Dermis microvascular lymphatic vessel endothelial cell (primary cell): Measurements from ENCODE around the gene MTMR6. TPM values are rescaled to one million over a fixed set of nuclear protein-coding genes. Genes with fewer than 3 reads are reported as not detected.
A peak's percentile ranks its signal among the peaks of the same experiment; 100 is the strongest.

Experiments
- DNase-seq, 2 donors: peaks; one replicate each; pipeline versions ENCODE4 v3.0.0 to v3.0.0-alpha.2; 2010; ENCODE audit warnings: low read depth in 2 of 2
- total RNA-seq: library from RNA; depleted of rRNA; stranded (reverse); fragments of >200 nt; gene quantifications from 2 replicates; pipeline ENCODE4 v1.2.1, GENCODE V29; 2014

Gene MTMR6
- total RNA-seq, 1 donor from 2014 or later = 22.3 TPM

DNA sequence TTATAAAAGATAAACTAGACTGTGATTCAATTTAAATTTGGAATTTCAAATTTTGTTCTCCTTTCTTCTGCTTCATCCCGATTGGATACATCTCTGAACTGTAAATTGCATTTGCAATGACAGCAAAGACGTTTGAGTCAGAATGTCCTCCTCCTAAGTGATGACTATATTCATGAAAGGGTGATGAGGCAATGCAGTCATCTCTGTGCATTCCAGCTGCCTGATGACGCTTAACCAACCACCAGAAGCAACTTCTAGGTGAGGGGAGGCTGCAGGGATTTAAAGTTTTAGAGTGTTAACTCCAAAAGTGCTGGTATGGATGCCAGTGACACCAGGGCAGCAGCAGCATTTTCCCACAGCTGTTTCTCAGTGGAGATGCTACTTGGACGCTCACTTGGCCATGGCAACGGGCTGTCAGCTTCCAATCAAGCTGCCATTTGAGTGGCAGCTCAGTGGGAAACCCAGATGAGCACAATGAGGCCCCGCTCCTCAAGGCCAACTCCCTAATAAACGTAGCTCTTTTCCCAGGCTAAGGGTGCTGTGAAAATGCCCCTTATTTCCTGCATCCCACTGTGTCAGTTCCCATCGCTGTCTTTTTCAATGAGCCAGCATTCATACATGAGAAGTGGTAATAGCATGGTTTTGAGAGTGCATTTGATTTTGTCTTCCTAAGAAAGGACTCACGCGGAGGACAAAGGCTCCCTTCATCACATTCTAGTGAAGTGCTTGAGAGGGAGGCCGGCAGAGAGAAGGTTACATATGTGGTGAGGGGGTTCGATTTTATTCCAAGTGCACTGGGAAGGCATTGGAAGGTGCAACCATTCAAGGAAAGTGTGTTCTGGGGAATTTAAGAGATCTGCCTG lies 70.0 kb downstream of the MTMR6 start:
- no peak for DNase-seq

GRCh38 chr13:25215253-25215575 lies 72.1 kb downstream of the MTMR6 start:
- peak; percentile 12 to 29 for DNase-seq

DNA sequence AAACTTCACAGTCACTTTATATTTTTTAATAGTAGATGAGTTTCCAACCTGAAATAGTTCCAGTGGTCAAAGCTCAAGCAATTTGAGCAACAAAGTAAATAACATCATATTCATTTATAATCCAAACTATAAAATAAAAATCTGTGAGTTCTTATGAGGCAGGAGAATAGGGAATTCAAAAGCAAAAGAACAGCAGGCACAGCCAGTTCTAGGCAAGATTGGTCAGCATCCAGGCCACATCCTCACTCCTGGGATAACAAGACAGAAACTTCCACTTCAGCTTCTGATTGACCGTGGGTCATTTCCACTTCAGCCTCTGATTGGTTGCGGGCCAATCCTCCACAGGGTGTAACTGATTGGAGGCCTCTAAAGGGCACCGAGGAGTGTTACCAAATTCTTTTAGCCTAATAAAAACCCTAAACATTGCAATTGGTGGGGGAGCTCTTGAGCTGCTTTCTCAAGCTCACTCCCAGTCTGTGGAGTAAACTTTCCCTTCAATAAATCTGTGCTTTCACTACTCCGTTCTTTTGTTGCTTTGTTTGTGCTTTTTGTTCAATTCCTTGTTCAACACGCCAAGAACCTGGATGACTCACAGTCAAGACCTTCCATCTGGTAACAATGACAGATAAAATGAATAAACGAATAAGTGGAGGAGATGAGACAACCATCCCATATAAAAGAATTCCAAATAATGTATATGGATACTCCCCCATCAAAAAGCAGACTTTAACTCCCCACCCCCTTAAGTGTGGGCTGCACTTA lies 72.6 kb downstream of the MTMR6 start:
- peak in 1 of 2 donors; percentile 41 for DNase-seq

DNA sequence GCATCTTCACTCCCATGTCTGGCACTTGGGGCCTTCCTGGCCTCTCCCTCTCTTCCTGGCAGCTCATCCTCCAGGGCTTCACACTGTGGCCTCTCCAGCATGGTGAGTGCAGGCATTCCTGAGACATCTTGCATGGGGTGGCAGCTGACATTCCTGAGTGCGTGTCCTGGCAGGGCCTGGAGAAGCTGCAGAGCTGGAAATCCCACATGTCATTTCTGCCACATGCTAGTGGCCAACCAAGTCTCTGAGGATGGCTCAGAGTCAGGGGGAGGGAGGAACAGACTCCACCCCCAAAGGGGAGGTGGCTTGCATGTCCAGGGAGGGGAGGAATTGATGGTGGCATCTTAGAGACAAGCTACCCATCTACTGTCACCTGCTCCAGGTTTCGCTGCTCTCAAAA lies 73.6 kb downstream of the MTMR6 start:
- DNase-seq = no peak

- DNase-seq = no peak
These were observed 76.3 kb downstream of the MTMR6 start for GRCh38 chr13:25210842-25211569.

DNA sequence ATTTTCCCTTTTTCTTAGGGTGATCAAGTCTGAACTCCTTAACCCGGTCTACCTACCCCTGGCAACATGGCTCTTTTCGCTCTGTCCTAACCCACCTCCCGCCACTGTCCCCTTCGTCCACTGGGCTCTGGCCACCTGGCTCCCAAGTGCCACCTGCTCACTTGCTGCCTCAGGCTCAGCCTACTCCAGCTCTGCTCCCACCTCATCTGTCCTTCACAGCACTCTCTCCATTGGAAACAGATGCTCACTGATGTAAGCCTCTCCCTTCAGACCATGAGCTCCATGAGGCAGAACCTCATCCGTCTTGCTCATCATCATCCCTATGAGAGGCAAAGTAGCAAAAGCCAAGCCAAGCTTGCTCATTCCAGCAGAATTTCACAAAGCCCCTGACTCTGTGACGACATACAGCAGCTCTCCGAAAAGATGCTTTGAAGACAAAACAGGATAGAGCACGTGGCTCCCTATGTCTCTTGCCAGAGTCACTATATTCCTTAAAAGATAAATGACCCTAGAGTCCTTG lies 79.9 kb downstream of the MTMR6 start:
- no peak for DNase-seq

DNA sequence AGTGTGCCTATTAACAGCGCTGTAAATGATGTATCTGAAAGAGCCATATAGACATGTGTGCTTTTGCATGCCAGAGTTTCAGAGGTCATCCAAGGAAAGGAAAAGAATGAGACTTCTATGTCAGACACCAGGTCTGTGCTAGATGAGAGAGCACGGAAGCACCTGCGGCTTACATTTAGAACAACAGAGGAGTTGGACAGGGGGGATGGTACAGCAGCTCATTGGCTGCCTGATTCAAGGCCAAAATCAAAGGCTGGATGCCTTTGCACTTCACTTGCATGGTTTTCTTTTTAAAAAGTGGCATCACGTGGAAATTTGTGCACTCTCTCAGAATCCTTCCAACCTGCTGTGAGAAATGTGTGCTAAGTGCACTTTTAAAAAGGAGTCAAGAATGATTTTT lies 82.4 kb downstream of the MTMR6 start:
- no peak for DNase-seq

GRCh38 chr13:25203127-25203740 lies 84.1 kb downstream of the MTMR6 start:
- DNase-seq = no peak

DNA sequence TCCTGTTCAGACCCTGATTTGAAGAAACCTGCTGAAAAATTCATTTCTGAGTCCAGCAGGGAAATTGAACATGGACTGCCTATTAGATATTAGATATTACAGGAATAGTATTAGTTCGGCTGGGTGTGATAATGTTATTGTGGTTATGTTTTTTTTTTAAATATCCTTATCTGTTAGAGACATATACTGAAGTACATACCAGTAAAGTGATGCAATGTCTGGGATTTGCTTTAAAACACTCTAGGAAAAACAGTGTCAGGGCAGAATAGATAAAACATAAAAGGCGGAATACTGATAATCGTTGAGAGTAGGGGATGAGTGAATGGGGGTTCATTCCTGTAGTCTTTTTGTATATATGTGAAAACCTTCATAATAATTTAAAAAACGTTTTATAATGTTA lies 86.5 kb downstream of the MTMR6 start:
- no peak for DNase-seq

- no peak for DNase-seq
These were observed 88.6 kb downstream of the MTMR6 start for GRCh38 chr13:25198647-25199046.

DNA sequence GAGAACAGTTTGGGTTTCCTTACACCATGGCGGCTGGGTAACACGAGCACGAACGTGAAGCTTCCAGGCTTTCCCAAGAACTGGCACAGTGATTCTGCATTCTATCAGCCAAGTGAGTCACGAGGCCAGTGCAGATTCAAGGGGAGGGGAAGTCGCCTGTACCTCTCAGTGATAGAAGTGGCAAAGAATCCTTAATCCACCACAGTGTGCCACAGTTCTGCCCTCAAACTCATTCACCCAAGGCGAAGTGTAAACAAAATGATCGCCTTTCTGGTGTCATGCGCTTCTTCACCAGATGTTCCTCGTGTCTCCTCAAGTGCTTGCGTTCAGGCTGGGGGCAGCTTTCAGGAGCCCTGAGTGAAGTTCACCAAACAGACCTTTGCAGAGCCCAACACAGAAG lies 90.3 kb downstream of the MTMR6 start:
- no peak for DNase-seq

Other genes starting within 250 kb of the MTMR6 start
- under 0.01 TPM in 2 replicates for gene PABPC3, start 191.4 kb downstream of the MTMR6 start, total RNA-seq
- not detected in 2 replicates for gene AMER2, start 115.2 kb downstream of the MTMR6 start, total RNA-seq
- 37.4 and 39.3 TPM in 2 replicates for gene NUP58, start 14.1 kb upstream of the MTMR6 start, total RNA-seq
- gene ATP8A2, start 84.5 kb upstream of the MTMR6 start, total RNA-seq = 0.13 TPM in 2 replicates